GM19455 (cell line): ENCODE results near the gene GNAL.
"Not testable (repeated sequence)": the region's sequence is repeated elsewhere in the genome, so short reads cannot be mapped to it uniquely, and the experiment has no call there.

Experiments
- ATAC-seq: cut with Tn5 transposase; IDR thresholded peaks from one replicate; pipeline ENCODE4 v1.9.1; 2021; ENCODE audit not compliant: unreplicated experiment

GNAL gene

DNA sequence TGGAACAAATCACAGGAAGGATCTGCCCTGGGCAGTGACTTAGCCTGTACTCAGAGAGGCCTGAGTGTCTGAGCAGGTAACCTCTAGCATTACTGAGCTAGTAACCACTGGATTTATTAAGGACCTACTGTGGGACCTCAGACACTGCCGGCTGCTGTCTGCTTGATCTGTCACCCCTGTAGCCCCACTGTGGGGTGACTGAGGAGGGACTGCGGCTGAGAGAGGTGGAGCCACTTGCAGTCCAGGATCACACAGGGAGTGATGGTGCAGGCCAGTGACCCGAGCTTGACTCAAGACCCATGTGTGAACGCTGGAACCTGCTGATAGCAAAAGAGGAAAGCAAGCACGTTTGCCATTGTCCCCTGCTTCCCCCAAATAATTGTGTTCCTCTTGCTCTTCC, 177.7 kb downstream of the GNAL start:
- ATAC-seq, result no peak

DNA sequence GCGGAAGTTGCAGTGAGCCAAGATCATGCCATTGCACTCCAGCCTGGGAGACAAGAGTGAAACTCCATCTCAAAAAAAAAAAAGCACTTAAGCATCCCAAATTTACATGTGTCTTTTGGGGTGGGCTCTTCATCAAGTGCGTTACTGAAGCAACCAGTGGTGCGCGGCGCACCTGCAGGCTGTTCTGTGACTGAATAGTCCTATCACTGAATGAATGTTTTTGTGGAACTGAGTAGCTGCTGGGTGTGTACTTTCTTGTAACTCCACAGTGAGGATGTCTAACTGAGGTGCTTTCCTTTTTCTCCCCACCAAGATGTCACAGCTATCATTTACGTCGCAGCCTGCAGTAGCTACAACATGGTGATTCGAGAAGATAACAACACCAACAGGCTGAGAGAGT, 179.2 kb downstream of the GNAL start:
- no peak for ATAC-seq

DNA sequence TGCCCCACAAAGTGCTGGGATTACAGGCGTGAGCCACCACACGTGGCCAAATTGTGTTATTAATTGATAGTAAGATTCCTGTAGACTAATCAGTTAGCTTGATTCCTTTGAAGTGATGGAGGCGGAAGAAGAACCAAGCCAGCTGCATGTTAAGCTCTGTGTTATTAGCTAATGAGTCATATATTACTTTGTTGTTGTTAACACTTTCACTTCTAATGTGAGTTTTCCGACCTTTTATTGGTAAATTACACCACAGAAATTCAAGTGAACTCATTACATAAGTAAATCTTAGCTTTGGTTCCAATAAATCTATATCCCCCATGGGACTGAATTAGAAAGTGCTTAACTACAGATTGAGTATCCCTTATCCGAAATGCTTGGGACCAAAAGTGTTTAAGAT, 182.4 kb downstream of the GNAL start:
- no peak for ATAC-seq

DNA sequence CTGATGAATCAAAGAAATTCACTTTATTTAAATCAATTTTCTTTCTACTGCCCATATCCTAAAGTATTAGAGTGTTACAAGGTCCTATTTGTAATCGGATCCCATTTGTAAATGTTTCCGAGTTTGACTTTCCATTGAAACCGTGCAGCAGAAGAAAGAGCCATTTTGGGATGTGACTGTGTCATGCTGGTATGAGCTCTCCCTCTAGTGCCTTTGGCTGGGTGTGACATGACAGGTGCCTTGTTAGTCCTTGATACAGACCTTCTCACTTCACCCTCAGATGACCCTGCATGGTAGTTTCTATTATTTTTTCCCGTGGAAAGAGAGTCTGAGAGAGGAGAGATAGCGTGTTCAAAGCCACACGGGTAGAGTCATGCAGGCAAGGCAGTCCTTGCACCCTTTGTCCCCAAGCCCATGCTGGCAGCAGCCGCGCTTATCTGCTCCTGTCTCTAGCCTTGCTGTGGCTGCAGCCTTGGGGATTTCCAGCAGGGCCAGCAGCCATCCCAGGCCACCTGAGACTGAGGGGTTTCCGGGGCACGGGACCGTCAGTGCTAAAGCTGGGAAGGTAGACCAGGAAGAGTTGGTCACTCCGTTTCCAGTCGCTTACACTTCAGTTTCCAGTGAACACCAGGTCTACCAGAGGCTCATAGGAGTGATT, 183.5 kb downstream of the GNAL start:
- no peak for ATAC-seq

DNA sequence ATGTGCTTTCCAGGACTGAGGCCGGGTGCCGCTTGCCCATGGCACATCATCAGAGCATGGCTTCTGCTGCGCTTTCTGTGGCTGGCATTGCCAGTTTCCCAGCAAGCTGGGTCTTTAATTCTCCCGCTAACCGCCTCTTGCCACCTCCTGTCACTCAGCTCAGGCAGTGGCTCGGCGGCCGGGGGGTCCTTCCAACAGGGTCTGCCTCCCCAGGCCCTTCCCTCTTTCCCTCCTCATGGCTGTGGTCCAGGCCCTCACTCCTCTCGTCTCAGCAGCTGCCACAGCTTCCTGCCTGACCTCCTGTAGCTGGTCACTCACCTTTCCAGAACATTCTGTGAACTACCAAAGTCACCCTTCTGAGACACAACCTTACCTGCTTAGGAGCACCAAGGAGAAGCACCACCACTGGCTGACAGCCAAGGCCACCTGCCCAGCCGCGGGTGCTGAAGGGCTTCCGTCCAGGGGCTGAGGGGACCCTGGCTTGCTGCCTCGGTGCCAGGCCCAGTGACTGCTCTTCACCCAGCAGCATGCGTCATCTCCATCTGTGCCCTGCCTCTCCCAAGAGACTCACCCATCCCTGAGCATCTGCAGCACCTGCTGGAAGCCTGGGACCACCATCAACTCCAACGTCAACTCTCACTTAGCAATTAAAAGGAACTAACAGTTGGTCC, 184.7 kb downstream of the GNAL start:
- no peak for ATAC-seq

DNA sequence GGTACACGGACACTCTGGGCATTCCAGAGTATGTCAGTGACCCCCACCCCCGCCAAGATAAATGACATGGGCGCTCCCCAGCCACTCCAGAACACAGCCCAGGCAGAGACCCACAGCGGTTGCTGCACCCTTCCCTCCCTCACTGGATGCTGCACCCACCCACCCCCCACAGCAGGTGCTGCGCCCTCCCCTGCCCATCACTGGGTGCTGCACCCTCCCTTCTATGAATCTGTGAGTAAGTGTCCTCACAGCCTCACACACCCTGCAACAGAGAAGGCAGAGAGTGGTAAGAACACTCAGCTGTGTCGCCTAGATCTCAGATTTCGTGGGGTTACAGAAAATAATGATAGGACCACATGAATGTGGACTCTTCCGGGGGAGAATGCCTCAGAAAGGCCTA, 185.6 kb downstream of the GNAL start:
- ATAC-seq, result no peak

DNA sequence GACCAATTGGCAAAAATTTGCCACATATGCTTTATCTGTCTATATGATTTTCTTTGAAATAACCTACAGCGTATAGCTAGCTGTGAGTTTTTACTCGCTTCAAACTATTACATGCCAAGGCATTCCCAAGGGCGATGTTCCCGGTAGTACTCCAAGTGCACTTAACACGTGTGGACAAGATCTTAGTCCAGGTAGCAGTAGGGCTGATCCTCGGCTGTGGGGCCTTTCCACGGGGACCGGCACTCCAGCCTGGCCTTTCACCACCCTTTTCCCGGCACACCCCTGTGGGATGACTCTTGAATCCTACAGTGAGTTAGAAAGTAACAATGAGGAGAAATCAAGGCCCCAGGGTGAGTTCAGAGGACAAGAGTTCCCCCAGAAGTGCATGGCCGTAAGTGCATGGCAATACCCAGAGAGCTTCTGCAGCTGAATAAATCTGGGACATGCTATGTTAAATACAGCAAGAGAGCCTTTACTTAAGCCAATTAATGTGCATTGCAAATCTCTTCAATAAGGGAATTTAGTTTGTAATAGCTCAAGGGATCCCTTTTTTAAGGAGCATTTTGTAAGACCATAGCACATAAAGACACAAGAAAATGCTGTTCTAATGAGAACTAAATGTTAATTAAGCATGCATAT, 188.6 kb downstream of the GNAL start:
- no peak for ATAC-seq

DNA sequence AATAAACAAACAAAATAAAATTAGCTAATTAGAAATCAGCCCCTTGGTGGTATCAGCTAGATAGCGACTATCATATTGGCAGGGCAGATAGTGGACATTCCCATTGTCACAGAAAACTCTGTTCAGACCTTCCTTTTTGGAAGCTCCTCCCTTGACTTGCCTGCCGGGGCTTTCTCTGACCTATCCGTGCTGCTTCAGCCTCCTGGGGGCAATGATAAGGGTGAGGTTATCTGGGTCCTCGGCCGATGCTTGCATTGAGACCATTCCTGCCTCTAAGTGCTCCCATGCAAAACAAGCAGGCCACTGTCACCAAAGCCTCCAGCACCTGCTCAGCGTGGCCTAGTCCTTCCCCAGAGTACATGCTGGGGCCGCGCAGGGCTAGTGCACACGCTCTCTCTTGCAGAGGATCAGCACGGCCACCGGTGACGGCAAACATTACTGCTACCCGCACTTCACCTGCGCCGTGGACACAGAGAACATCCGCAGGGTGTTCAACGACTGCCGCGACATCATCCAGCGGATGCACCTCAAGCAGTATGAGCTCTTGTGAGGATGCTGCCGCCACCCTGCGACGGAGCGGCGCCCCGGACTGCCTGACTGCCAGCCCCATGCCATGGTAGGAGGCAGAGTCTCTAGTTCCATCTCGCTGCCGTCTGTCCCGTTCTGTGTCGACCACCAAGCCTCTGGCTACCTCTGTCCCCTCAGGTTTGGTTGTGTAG, 191.7 kb downstream of the GNAL start:
- ATAC-seq, result no peak

DNA sequence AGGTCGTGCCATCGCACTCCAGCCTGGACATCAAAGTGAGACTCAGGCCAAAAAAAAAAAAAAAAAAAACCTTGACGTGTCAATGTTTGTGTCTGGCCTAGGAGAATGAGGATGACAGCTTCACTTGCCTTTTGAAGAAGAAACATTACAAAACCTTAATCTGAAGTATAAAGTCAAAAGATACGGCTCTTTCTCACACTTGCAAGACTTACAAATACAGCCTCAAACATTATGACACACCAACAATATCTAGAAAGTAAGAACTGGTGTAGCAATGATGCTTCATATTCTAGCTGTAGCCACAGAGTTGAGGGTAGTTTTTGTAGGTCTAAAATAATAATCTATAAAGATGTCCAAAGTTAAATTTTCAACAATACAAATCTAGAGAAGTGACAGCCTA, 193.6 kb downstream of the GNAL start:
- ATAC-seq, result no peak

DNA sequence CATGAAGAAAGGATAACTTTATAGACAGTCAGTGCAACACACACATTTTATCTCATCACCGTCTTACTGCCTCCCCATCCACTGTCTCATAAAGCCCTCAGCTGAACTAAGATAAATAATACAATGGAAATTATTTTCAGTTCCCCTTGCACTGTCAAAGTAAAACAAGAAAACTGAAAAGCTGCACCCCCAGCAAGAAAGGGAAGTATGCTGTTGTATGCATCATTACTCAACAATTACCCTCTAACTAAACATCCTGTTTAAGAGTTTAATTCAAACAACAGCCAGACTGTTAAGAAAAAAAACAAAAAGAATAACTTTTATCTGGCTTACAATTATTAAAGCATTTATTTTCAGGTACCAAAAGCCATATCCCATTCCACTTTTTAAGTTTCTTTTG, 194.1 kb downstream of the GNAL start:
- no peak for ATAC-seq

DNA sequence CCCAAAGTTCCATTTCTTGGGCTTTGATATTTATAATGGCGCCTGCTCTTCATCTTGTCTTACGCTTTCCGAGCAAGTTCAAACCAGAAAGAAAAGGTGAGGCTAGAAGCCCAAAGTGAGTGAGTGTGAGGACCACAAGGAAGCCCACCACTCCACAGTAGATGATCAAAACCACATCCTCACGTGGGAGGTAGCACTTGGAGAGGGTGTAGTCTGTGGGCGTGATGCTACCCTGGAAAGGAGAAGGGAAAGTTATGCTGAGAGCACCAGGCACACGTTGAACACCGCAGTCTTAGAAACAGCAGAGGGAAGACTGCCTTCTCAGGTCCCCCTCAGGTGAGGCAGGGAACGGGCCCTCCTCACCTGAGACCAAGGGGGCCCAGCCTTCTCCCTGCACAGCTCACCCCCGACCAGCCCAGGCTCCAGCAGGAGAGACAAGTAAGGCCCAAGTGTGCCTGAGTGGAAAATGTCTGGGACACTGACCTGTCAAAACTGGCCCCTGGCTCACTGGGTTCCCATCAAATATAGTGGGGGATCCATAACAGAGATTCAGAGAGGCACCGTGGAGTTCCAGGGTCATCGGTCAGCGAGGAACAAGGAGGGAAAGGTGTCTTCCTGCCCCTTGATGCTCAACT, 195.4 kb downstream of the GNAL start:
- ATAC-seq, result no peak

DNA sequence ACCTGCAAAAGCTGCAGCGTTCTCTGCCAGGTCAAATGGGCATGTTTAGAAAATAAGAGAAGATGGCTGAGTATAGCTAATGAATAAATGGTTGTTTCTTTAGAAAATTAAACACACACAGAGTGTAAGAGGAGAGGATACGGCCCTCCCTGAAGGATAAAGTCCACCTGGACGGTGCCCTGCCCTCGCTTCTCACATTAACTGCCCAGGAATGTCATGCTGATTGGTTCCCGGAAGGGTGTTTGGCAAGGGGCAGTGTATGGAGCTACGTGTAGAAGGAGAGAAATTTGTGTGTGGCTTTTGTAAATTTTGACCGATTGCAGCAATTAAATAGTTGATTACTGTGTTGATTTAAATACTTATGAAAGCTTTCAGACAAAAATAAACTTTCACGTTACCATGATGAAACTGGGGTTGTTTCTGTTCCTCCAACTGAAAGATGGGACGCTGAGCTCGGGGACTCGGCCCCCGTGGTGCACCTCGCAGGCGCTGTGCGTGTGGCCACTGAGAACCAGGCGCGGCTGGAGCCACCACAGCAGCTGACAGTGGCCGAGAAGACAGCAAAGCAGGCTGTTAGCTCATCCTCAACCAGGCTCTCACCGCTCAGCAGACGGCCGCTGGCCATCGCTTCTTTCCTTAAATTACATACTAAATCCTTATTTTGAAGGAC, 196.3 kb downstream of the GNAL start:
- ATAC-seq, result no peak

DNA sequence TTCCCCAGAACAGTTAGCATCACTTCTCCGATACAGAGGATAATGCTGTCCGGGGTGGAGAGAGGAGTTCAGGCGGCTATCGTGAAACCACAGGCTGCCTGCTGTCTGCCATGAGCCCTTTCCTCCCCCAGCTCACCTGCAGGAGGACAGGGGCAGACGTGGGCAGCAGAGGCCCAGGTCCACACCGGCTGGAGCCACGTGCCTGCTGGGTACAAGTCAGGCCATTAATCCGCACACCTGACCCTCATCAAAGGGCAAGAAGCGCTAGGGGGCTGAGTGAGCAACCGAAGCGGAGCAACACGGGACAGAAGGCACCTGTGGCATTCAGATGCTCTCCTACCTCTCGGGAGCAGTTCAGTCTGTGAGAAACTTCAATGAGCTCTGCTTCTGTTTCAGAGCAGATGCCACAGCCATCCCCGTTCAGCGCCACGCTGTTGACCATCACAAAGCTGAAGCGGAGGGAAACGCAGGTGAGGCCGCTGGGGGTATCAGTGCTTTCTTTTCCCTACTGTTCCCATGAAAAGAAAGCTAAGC, 197.6 kb downstream of the GNAL start:
- ATAC-seq, result no peak

DNA sequence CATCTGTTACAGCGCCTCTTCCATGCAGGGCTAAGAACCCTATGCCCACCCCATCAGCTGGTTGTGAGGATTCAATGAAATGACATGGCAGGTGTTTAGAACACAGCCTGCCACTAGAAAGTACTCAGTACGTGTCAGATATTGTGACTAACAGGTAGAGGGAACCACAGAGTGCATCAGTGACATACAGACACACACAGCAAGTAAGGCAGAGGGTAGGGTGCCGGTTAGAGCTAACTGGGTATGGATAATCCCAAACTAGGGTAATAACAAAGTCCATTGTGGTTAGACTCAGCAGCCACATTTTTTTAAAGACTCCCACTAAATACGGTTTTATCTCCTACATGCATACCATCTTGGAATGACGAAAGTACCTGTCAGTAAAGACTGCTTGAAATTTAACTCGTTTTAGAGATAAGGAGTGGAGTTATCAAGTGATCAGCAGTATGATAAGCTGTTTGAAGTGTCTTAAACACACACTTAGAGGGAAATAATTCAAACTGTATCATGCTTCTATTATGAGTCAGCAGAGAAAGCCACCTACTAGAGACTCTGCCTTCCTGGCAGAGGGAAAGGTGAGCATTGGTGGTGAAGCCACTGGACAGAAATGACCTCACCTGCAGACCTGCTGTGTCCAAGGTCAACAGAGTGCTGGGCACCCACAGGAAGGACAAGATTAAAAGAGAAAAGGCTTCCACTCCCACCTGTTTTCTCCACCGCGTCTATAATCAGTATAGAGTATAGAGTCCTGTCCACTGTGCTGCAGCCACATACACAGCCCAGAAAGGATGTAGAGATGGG, 198.5 kb downstream of the GNAL start:
- no peak for ATAC-seq

DNA sequence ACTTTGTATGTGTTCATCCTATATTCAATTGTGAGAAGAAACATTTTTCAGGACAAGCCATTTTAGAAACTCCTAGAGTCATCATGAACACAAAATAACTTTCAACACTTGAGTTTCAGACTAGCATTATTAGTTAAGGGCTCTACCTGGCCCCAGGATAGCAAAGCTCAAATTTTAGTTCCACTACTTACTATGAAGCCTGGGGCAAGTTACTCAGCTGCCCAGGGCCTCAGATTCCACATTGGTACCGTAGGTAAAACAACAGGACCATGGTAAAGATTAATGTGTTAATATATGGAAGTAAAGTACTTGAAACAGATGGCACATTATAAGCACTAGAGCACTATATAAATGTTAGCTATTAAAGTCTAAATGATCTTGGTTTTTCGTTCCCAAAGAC, 199.7 kb downstream of the GNAL start:
- no peak for ATAC-seq

DNA sequence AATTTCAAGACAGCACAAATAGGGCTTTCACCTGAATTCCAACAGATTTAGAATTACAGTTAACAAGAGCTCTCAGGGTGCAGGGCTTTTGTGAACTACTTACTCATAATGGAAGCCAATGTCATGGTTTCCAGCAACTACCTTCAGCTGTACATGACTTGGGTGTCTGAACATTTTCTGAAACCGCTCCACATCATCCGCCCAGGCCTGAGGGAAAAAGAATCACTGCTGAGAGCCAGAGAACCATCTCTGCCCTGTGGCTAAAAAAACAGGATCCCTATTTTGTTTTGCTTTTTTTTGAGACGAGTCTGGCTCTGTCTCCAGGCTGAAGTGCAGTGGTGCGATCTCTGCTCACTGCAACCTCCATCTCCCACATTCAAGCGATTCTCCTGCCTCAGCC, 200.2 kb downstream of the GNAL start:
- ATAC-seq, result no peak

DNA sequence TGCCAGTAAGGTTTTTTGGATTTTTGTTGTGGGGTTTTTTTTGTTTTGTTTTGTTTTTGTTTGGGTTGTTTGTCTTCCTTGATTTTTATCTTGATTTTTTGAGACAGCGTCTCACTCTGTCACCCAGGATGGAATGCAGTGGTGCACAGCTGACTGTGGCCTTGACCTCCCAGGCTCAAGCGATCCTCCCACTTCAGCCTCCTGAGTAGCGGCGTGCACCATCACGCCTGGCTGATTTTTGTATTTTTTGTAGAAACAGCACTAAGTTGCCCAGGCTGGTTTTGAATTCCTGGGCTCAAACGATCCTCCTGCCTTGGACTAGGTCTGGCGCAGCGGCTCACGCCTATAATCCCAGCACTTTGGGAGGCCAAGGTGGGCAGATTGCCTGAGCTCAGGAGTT, 202.7 kb downstream of the GNAL start:
- ATAC-seq, result no peak

DNA sequence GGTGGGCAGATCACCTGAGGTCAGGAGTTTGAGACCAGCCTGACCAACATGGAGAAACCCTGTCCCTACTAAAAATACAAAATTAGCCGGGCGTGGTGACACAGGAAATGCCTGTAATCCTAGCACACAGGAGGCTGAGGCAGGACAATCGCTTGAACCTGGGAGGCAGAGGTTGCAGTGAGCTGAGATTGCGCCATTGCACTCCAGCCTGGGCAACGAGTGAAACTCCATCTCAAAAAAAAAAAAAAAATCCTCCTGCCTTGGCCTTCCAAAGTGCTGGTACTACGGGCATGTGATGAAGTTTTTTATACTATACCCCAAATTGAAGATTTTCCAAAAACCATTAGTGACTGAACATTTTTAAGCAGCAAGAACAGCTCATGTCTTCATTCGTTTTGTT, 203.4 kb downstream of the GNAL start:
- ATAC-seq, result not testable (repeated sequence)

DNA sequence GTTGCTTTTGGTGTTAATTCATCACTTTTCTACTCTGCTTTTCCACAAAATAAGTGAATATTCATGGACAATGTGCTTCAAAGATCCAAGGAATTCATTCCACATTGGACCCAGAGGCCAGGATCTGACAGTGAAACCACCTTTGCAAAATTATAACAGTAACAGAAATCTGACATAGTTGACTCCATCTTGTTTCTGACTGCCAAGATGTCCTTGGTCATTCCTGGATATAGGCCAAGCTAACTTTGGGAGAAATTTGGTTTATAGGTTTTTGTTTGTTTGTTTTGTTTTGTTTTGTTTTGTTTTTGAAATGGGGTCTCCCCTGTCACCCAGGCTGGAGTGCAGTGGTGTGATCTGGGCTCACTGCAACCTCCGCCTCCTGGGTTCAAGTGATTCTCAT, 208.7 kb downstream of the GNAL start:
- ATAC-seq, result no peak

DNA sequence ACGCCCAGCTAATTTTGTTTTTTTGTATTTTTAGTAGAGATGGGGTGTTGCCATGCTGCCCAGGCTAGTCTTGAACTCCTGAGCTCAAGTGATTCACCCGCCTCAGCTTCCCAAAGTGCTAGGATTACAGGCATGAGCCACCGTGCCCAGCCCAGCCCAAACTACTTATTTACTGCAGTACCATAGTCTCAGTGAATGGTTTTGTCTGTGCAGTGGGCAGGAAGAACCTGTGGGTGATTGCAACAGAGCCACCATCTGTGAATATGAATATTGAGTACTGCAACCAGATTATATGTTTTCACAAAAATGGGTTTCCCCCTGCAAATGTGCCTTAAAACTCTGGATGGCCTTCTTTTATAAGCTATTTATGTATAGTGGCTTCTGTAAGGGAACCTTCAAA, 210.0 kb downstream of the GNAL start:
- ATAC-seq, result no peak
